KOPT-K1 (cell line): Measurements from ENCODE around the gene PRSS12.
"Not testable (repeated sequence)": the region's sequence is repeated elsewhere in the genome, so short reads cannot be mapped to it uniquely, and the experiment has no call there.

Experiments
- H3K27ac ChIP-seq: fragments of 200-600 bp; sonication (generic); 2 replicates; pipeline ENCODE4 v1.5.1; 2016; ENCODE audit warnings: antibody characterized with exemption, mild to moderate bottlenecking, low read depth, low read length; ENCODE audit not compliant: poor library complexity, severe bottlenecking
- H3K36me3 ChIP-seq: fragments of 200-600 bp; sonication (generic); 2 replicates; pipeline ENCODE4 v1.5.1; 2017; ENCODE audit warnings: antibody characterized with exemption, mild to moderate bottlenecking, low read length, moderate library complexity; ENCODE audit not compliant: insufficient read depth
- H3K9me3 ChIP-seq: fragments of 200-600 bp; sonication (generic); 2 replicates; pipeline ENCODE4 v1.5.1; 2017; ENCODE audit warnings: antibody characterized with exemption, low read length, mild to moderate bottlenecking; ENCODE audit not compliant: insufficient read depth, poor library complexity, severe bottlenecking

PRSS12 gene, protein sequence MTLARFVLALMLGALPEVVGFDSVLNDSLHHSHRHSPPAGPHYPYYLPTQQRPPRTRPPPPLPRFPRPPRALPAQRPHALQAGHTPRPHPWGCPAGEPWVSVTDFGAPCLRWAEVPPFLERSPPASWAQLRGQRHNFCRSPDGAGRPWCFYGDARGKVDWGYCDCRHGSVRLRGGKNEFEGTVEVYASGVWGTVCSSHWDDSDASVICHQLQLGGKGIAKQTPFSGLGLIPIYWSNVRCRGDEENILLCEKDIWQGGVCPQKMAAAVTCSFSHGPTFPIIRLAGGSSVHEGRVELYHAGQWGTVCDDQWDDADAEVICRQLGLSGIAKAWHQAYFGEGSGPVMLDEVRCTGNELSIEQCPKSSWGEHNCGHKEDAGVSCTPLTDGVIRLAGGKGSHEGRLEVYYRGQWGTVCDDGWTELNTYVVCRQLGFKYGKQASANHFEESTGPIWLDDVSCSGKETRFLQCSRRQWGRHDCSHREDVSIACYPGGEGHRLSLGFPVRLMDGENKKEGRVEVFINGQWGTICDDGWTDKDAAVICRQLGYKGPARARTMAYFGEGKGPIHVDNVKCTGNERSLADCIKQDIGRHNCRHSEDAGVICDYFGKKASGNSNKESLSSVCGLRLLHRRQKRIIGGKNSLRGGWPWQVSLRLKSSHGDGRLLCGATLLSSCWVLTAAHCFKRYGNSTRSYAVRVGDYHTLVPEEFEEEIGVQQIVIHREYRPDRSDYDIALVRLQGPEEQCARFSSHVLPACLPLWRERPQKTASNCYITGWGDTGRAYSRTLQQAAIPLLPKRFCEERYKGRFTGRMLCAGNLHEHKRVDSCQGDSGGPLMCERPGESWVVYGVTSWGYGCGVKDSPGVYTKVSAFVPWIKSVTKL

DNA sequence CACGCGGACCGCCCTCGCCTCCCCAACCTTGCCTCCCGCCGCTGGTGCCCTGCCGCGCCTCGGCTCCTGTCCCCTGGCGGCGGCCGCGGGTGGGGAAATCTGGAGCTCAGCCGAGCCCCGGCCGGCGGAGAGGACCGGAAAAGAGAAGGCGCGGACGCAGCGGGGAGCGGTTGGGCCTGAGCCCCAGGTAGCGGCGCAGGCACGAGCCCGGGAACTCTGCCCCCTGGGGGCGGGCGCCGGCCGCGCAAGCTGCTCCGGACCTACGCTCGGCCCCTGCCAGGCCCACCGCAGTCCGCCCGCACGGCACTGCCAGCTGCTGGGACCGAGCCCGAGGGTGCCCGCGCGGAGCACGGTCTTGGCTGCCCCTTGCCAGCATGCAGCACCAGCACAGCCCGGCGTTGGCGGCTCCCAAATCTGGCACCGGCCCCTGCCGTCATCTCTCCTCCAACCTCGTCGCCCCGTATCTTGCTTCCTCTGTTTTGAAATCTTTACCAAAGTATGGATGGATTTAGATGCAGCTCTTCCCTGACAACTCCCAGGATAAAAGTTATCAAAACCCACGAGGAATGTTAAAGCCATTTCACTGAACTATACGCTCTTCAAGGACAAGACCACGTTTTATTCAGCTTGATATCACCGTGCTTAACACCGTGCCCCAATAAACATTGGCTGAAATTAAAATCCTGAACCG, at the start of gene PRSS12:
Gene PRSS12 (minus strand): TSS at position 161 of the 691 bp plus-strand sequence. CDS start 283 bp downstream, outside the sequence.
- H3K27ac ChIP-seq: no peak within 1 kb of the TSS
- no peaks in the 10 kb centered on the region for H3K36me3 ChIP-seq
- H3K9me3 ChIP-seq: peaks cover 7% of the 10 kb centered on the region

DNA sequence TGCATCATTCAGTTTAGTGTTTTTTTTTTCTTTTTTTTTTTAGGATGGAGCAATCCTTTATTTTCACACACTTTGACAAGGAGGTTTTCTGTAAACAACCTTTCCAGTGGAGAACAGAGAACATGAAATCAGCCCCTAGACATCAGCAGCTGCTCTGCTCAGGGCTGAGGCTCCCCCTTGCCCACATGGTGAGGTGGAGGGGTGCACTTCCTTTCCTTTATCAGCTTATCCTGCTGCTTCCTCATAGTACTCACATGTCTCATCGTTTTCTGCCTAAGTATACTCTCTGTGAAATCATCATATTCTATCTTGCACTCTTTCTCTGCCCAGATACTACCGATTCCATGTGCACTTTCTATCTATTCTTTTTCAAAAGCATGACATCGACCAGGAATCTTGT, 47.6 kb upstream of the PRSS12 start:
- H3K36me3 ChIP-seq: no peaks in the 10 kb centered on the region
- peaks cover 8% of the 10 kb centered on the region for H3K9me3 ChIP-seq
- H3K27ac ChIP-seq: no peak overlapping the region

DNA sequence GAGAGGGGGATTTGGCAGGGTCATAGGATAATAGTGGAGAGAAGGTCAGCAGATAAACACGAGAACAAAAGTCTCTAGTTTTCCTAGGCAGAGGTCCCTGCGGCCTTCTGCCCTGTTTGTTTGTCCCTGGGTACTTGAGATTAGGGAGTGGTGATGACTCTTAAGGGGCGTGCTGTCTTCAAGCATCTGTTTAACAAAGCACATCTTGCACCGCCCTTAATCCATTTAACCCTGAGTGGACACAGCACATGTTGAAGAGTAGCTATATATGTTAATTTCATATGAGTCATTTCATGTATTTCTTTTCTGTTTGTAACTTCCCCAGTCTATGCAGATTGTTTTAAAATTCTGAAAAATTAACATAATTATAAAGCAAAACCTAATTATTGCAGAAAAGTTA, 47.1 kb upstream of the PRSS12 start:
- not testable (repeated sequence) for H3K36me3 ChIP-seq, H3K27ac ChIP-seq, H3K9me3 ChIP-seq

DNA sequence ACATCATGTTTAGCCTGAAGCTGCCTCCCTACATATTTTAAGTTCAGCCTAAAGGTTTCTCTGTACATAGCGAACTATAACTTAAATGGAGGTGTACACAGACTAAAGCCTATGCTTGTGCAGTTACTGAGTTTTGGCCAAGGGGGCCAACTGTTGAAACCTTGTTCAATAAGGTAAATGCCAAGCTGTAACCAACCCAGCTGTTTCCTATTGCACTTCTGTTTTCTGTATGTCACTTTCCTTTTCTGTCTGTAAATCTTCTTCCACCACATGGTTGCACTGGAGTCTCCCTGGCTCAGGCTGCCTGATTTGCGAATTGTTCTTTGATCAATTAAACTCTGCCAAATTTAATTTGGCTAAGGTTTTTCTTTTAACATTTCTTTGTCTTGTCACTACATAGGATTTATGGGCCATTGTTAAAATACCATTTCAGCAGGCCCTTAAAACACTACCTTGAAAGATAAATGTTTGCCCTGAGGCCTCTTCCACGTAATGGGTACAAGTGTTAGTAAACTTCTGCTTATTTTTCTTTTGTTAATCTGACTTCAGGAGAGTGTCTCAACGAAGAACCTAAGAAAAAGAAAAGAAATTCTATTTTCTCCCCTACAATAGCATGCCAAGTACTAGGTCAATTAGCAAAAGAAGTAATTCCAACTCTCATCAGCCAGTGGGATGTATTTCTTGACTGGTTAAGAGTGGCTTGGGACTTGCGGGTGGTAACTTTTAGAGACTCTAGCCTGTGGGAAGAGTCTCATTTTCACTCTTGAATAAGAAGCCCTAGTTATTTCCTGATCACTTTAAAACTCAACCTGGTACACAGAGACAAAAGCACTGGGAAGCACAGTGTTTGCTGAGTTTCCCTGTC, 45.7 kb upstream of the PRSS12 start:
- H3K27ac ChIP-seq: peak overlapping the region; percentile 36
- H3K9me3 ChIP-seq: no peaks in the 10 kb centered on the region
- no peaks in the 10 kb centered on the region for H3K36me3 ChIP-seq

DNA sequence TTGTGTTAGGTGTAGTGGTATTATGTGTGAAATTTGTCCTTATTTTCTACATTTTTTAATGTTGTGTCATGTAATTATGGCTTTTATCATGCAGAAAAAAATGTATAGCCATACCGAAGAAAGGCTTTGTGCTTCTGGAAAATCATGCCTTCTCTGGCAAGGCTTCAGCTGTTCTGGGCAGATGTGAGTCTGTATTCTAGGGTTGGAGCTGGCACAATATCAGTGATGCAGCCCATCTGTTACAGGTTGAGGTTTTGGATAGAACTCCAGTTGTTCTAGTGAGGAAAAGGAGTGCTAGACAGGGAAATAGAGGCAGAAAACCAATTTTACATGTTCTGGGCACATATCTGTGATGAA, 44.8 kb upstream of the PRSS12 start:
- no peaks in the 10 kb centered on the region for H3K9me3 ChIP-seq
- H3K36me3 ChIP-seq: no peaks in the 10 kb centered on the region
- H3K27ac ChIP-seq: peak overlapping the region; percentile 10

DNA sequence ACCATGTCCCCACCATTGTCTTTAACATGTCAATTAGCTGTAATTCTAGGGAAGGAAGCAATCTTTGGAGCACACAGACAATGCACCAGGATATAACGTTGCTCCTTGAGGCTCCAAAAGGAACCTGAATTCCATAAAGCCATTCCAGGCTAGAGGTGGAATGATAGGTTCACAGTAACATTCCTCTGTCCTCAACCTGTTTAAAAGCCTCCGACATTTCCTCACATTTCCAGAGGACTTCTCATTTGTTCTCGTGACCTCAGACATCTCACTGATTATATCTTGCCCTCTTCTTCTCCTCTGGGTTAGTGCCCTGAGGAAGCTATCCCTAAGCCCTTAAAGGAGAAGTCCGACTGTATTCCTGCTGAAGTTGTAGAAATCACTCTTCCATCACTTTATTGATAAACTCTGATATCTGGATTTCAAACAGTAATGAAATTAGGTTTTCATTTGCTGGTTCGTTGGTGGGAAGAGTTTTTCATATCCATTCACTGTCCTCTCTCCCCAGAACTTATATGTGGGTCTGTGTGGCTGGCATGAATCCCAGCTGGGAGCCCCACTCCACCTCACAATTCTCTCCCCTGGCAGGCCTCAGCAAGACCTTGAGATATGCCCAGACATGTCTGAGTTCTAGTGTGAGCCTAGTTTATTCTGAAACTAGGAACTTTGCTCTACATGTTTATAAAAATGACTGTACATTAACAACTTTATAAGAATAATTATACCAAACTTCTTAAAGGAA, 44.2 kb upstream of the PRSS12 start:
- Histone ChIP-seq H3K9me3 (no peaks in the 10 kb centered on the region), H3K36me3 (no peaks in the 10 kb centered on the region), H3K27ac (no peak overlapping the region)

DNA sequence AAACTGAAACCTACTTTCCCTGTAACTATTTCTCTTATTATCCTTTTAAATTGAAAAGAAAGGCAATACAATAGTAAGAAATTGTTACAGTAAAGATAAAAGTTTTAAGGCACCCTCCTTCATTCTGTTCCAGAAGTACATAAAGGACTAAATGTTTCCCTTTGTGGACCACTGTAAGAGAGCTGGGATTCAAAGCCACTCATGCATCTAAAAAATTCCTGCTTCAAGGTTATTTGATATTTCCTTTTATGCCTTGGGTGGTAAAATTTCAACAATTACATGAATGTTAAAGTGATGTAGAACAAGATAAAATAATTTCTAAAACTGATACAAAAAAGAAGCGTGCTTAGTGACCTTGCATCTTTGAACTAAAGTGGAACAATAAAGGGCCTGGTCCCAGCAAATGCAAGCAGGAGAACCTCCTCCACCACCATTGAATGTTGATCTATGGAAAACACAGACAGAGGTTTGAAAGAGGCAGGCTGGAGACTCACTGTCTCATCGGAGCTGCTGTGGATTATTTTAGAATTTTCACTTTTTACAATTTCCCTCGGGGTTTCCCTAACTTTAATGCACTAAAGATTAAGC, 42.3 kb upstream of the PRSS12 start:
- no peaks in the 10 kb centered on the region for H3K9me3 ChIP-seq

DNA sequence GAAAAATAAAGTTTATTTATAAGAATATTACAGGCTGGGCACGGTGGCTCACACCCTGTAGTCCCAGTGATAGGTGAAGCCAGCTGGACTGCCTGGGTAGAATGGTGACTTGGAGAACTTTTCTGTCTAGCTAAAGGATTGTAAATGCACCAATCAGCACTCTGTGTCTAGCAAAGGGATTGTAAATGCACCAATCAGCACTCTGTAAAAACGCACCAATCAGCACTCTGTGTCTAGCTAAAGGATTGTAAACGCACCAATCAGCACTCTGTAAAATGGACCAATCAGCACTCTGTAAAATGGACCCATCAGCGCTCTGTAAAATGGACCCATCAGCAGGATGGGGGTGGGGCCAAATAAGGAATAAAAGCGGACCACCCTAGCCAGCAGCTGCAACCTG, 39.7 kb upstream of the PRSS12 start:
- not testable (repeated sequence) for H3K36me3 ChIP-seq, H3K27ac ChIP-seq, H3K9me3 ChIP-seq

More for the DNA sequence above, 42.3 kb upstream of the PRSS12 start:
- no peak overlapping the region for H3K27ac ChIP-seq
- no peaks in the 10 kb centered on the region for H3K36me3 ChIP-seq

DNA sequence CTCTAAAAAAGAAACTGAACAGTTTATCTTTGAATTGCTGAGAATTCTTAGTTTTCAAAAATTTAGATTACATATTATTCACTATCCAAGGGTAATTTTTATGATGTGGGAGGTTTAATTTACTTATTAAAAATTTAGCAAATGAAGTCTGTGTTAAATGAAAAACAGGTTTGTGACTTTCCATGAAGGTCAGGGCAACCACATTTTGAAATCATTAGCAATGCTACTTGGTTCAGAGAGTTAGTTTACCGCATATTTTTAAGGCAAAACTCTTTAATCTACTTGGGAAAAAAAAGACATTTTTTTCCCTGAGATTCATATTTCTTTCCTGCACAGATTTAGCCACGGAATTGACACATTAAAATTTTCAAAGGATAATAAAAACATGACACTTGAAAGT, 37.3 kb upstream of the PRSS12 start:
- Histone ChIP-seq H3K9me3 (peaks cover 5% of the 10 kb centered on the region), H3K36me3 (no peaks in the 10 kb centered on the region), H3K27ac (no peak overlapping the region)

DNA sequence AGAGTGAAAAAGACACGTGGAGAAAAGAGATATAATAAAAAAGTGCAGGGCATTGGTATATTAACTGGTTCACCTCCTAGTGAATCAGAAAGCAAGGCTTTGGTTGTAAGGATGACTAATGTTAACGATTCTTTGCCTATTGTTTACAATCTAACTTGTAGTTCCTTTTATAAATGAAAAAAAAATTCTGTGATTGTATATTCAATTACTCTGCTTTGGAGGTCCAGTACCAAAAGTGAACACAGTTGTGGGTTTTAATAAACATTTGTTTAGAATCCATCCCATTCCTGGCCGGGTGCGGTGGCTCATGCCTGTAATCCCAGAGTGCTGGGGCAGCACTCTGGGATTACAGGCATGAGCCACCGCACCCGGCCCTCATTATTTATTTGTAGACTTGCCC, 36.9 kb upstream of the PRSS12 start:
- H3K9me3 ChIP-seq: peaks cover 5% of the 10 kb centered on the region
- no peaks in the 10 kb centered on the region for H3K36me3 ChIP-seq
- H3K27ac ChIP-seq: no peak overlapping the region

DNA sequence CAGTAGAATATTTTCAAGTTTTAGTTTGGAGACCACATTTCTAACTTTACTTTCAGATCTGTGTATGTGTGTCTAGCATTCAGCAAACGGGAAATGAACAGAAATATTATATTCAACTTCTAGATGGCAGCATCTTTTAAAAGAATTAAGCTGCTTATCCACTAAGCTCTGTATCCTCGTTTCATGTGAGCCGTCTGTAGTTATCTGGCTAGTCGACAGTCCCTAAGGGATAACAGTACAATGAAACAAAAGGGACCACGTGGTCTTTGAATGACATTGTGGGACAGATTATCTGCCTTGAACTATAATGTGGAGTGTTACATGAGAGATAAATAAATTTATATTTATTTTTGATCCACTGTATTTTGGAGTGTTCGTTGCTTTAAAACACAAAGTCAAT, 35.8 kb upstream of the PRSS12 start:
- Histone ChIP-seq H3K27ac (no peak overlapping the region), H3K36me3 (no peaks in the 10 kb centered on the region), H3K9me3 (peaks cover 5% of the 10 kb centered on the region)

DNA sequence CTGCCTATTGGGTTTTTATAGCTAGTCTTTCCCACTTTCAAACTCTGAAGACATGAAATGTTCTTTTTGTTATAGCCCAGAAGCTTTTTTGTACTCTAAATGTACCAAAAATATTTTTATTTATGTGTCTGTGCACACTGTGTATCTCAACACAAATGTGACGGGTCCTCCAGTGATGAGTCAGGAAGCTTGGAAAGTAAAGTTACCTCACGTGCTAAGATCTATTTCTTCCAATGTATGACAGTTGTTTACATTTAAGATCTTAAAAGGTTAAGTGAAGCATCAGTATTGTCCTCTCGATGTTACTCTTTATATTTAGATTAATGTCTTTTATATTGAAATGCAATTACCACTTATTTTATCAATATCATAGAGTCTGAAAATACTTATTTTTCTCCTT, 29.1 kb upstream of the PRSS12 start:
- no peaks in the 10 kb centered on the region for H3K9me3 ChIP-seq
- no peak overlapping the region for H3K27ac ChIP-seq
- H3K36me3 ChIP-seq: no peaks in the 10 kb centered on the region

DNA sequence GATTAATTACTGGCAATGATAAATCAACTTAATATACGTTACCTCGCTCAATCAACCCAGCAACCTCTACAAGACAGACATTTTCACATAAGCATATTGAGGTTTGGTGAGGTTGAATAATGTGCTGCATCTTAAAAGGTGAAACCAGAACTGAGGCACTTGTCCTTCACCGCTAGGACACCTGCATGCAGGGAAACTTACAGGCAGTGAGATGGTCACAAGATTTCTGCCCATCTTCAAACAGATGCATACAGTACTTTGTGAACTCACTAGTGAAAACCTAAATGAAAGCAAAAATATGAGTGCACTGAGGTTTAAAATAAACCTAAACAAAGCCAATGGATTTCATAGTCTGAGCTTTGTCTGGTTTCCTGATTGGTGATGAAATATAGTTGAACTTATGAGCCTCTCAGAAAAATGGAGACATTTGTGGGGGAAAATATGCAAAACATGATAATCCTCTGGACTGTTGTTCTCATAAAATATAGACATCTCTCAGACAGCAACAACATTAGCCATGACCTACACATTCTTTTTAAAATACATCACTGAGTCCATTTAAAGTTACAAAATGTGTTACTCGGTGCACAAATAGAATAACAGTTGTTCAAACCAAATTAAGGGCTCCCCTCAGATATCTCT, 20.9 kb upstream of the PRSS12 start:
- Histone ChIP-seq H3K27ac (no peak overlapping the region), H3K36me3 (no peaks in the 10 kb centered on the region), H3K9me3 (no peaks in the 10 kb centered on the region)
